Tibial nerve (tissue), 3 donors: Measurements from ENCODE around the gene OSBPL8.

Experiments used
- POLR2A ChIP-seq, 2 donors: fragments of 450-650 bp; IDR thresholded peaks; one replicate each; pipeline ENCODE4 v1.6.1; 2017; ENCODE audit warnings: antibody characterized with exemption in 2 of 2, mild to moderate bottlenecking in 2 of 2, moderate library complexity in 2 of 2
- TF ChIP-seq, protein P1 (sequence below), 5 experiments: fragments of 200-600 bp in 3 of 5; fragments of 450-650 bp in 2 of 5; sonication (generic) in 3 of 5; IDR thresholded peaks; one replicate each; pipeline ENCODE4 v1.5.1; 2016 to 2019; ENCODE audit warnings: antibody characterized with exemption in 5 of 5, mild to moderate bottlenecking in 3 of 5, moderate library complexity in 2 of 5

DNA sequence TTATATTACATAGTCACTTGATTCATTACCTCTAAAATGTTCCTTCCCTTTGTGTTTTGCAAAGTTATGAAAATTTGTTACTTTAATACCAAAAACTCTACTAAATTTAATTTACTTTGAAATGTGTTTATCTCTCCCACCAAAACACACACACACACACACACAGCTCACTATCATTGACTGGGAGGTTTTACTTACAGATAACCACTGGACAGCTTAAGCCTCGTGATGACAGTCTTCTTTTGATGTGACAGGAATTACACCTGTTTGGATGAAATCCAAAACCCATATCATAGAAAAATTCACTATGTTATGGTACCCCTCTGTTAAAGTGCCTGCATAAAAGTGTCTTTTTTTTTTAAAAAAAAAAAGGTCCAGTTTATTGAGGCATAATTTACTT is 227.0 kb downstream of the OSBPL8 start:
- TF ChIP-seq, protein P1, sequence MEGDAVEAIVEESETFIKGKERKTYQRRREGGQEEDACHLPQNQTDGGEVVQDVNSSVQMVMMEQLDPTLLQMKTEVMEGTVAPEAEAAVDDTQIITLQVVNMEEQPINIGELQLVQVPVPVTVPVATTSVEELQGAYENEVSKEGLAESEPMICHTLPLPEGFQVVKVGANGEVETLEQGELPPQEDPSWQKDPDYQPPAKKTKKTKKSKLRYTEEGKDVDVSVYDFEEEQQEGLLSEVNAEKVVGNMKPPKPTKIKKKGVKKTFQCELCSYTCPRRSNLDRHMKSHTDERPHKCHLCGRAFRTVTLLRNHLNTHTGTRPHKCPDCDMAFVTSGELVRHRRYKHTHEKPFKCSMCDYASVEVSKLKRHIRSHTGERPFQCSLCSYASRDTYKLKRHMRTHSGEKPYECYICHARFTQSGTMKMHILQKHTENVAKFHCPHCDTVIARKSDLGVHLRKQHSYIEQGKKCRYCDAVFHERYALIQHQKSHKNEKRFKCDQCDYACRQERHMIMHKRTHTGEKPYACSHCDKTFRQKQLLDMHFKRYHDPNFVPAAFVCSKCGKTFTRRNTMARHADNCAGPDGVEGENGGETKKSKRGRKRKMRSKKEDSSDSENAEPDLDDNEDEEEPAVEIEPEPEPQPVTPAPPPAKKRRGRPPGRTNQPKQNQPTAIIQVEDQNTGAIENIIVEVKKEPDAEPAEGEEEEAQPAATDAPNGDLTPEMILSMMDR (IDR thresholded peaks at IDR 0.05) = no peak
- TF ChIP-seq POLR2A (IDR thresholded peaks at IDR 0.05) = no peak
